Effector memory CD4-positive, alpha-beta T cell (primary cell): ENCODE data around the gene DENR.
A peak's percentile ranks its signal among the peaks of the same experiment; 100 is the strongest.
"Not testable (repeated sequence)": the region's sequence is repeated elsewhere in the genome, so short reads cannot be mapped to it uniquely, and the experiment has no call there.

ENCODE experiments used
- DNase-seq, 3 donors: peaks; one replicate each; pipeline ENCODE4 v3.0.0-alpha.2; 2020
- H3K27ac ChIP-seq: 2 replicates; pipeline ENCODE4 v1.7.0; 2013; ENCODE audit warnings: mild to moderate bottlenecking, low read length, moderate library complexity; ENCODE audit not compliant: insufficient read depth, poor library complexity, severe bottlenecking
- H3K27me3 ChIP-seq: replicated peaks from 2 replicates; pipeline ENCODE4 v1.7.0; 2013; ENCODE audit warnings: mild to moderate bottlenecking, low read length; ENCODE audit not compliant: insufficient read depth, control insufficient read depth, poor library complexity, severe bottlenecking
- H3K36me3 ChIP-seq: 2 replicates; pipeline ENCODE4 v1.7.0; 2013; ENCODE audit warnings: mild to moderate bottlenecking, low read length, moderate library complexity; ENCODE audit not compliant: control insufficient read depth, insufficient read depth
- H3K4me1 ChIP-seq: 2 replicates; pipeline ENCODE4 v1.7.0; 2013; ENCODE audit warnings: low read length, mild to moderate bottlenecking; ENCODE audit not compliant: control insufficient read depth, insufficient read depth, poor library complexity, severe bottlenecking
- H3K4me3 ChIP-seq: 2 replicates; pipeline ENCODE4 v1.7.0; 2013; ENCODE audit warnings: low read length, low read depth, mild to moderate bottlenecking; ENCODE audit not compliant: insufficient read depth, poor library complexity, severe bottlenecking
- H3K9me3 ChIP-seq: 2 replicates; pipeline ENCODE4 v1.7.0; 2013; ENCODE audit warnings: mild to moderate bottlenecking, low read length, moderate library complexity; ENCODE audit not compliant: control insufficient read depth
- total RNA-seq, 3 donors: gene quantifications; one replicate each; lab custom pipeline; 2026; lab: John Stamatoyannopoulos, UW

The DENR gene, protein sequence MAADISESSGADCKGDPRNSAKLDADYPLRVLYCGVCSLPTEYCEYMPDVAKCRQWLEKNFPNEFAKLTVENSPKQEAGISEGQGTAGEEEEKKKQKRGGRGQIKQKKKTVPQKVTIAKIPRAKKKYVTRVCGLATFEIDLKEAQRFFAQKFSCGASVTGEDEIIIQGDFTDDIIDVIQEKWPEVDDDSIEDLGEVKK
- 46.7 to 69.5 (median 54.4) reads per million in 3 donors for total RNA-seq

DNA sequence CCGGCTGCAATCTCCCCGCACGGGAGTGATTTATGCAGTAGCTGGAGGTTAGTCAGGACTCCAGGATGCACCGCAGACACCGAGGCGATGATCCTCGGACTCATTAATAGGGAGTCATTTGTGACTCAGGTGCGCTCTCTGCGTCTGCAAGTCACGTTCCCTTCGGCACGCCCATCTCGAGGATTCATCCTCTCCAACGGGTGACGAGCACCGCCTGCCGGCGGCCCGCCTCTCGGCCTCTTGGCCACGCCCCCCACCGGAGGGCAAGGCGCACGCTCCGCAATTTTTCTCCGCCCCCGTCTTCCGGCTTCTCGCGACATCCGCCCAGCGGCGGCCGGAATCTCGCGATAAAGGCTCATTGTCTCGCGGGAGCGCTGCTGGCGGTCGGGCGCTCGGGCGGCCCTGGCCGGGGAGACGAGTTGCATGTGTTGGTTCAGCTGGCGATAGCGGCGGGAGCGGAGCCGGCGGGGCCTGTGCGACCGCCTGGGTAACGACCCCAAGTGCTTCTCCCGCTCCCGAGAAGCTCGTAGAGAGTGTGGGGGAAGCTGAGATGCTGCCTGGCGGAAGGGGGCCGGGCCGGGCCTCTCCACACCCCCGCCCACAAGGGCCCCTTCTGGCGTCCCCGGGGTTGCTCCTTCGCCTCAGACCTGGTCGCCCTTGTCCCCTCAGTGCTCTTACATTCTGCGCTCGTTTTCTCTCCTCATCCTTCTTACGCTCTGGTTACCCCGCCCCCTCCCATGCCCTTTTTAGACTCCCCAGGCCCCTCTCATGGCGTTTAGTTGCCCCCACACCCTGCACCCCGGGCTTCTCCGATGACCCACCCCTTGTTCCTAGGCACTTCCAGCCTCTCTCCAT is at the start of gene DENR:
Gene DENR, plus strand, starts transcription at position 361 of the 855 bp plus-strand sequence. CDS start 878 bp downstream, outside the sequence.
- Histone ChIP-seq H3K27me3 (no peaks in the 10 kb centered on the region), H3K36me3 (peaks cover 21% of the 10 kb centered on the region), H3K4me3 (peak within 1 kb of the TSS; percentile 71), H3K4me1 (peaks cover 8% of the 10 kb centered on the region), H3K9me3 (no peaks in the 10 kb centered on the region), H3K27ac (peak within 1 kb of the TSS; percentile 84)
- peak; percentile 98 to 99 (median 99) for DNase-seq

DNA sequence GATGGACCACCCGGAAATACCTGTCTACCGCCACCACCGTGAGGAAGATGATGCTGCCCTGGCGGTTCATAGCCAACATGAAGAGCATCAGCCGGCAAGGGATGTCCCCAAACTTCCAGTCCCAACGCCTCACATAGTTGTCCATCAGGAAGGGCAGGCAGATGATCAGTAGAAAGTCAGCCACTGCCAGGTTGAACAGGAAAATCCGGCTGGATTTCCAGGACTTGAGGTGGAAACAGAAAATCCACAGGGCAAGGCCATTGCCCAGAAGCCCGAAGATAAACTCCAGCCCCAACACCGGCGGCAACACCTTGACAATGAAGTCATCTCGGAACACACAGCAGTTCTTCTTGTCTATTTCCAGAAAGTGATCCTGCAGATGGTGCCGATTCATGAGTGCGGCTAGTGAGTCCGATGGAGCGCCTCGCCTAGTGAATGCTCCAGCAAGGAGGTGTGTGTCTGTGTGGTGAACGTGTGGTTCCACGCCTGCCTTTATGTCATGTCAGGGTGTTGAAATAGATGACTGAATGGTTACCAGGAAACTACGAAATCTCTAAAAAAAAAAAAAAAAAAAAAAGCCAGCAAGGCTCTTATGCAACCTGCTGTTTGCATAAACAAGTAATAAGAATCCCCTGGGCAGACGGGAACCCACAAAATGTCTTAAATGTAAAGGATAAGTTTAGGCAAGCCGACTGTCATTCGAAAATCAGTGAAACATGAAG is 49.6 kb upstream of the DENR start, which contains the start of gene HCAR2:
Gene HCAR2, minus strand, starts transcription at position 468 of the 722 bp plus-strand sequence. Its CDS starts 74 bp downstream, at position 394.
- not testable (repeated sequence) for DNase-seq, H3K27ac ChIP-seq, H3K9me3 ChIP-seq, H3K27me3 ChIP-seq, H3K36me3 ChIP-seq, H3K4me3 ChIP-seq, H3K4me1 ChIP-seq

DNA sequence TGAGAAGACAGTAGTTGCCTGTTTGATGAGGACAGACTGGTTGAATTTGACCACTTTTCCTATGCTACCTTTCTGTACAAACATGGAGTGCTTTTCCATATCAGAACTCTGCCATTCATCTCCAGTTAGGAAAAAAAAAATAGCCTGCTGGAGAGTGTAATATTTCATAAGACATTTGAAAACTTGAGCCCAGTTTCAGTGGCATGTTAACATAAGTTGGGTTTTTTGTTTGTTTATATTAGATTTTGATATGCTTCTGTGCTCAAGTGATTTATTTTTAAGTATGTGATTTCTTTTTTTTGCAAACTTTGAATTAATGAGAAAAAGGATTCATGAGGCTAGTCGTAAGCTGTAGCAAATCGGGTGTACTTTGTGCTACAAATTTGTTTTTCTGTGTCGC is 48.8 kb upstream of the DENR start:
- not testable (repeated sequence) for H3K4me3 ChIP-seq, DNase-seq, H3K27ac ChIP-seq, H3K27me3 ChIP-seq, H3K9me3 ChIP-seq, H3K36me3 ChIP-seq, H3K4me1 ChIP-seq

DNA sequence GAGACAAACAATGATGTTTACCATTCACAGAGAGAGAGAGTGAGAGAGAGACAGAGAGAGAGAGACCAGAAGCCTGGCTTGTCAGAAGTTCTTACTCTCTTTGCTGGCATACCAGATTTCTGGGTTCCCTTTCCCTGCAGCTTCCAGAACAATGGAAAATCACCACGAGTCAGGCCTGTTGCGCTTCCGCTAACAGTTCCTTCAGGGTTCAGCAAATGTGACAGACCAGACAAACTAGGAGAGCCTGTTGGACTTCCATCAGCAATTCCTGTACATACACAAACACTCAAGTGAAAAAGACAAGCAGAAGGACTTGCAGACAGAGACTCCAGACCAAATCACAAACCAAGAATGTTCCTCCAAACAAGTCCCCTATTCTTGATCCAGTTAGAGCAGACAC is 43.3 kb upstream of the DENR start:
- not testable (repeated sequence) for DNase-seq, H3K36me3 ChIP-seq, H3K27me3 ChIP-seq, H3K4me1 ChIP-seq, H3K4me3 ChIP-seq, H3K27ac ChIP-seq, H3K9me3 ChIP-seq

DNA sequence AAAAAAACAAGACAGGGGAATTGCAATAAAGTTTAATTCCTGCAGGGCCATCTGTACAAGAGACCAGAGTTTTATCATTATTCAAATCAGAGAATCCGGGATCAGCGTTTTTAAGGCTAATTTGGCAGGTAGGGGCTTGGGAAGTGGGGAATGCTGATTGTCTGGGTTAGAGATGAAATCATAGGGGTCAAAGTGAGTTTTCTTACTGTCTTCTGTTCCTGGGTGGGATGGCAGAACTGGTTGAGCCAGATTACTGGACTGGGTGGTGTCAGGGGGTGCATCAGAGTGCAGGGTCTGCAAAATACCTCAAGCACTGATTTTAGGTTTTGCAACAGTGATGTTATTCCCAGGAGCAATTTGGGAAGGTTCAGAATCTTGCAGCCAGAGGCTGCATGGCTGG is 42.3 kb upstream of the DENR start:
- not testable (repeated sequence) for DNase-seq, H3K4me1 ChIP-seq, H3K27ac ChIP-seq, H3K27me3 ChIP-seq, H3K36me3 ChIP-seq, H3K4me3 ChIP-seq, H3K9me3 ChIP-seq

DNA sequence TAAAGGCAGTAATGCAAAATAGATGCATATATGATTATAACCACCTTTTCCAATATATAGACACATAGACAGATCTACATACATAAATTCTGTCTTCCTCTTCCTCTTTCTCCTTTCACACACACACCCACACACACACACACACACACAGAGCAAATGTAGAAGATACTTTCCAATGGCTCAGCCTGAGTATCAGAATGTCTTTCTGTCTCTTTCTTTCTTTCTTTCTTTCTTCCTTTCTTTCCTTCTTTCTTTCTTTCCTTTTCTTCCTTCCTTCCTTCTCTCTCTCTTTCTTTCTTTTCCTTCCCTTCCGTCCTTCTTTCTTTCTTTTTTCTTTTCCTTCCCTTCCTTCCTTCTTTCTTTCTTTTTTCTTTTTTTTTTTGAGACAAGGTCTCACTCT is 41.4 kb upstream of the DENR start:
- H3K27me3 ChIP-seq, H3K4me1 ChIP-seq, H3K36me3 ChIP-seq, H3K9me3 ChIP-seq, DNase-seq, H3K4me3 ChIP-seq, H3K27ac ChIP-seq: not testable (repeated sequence)

DNA sequence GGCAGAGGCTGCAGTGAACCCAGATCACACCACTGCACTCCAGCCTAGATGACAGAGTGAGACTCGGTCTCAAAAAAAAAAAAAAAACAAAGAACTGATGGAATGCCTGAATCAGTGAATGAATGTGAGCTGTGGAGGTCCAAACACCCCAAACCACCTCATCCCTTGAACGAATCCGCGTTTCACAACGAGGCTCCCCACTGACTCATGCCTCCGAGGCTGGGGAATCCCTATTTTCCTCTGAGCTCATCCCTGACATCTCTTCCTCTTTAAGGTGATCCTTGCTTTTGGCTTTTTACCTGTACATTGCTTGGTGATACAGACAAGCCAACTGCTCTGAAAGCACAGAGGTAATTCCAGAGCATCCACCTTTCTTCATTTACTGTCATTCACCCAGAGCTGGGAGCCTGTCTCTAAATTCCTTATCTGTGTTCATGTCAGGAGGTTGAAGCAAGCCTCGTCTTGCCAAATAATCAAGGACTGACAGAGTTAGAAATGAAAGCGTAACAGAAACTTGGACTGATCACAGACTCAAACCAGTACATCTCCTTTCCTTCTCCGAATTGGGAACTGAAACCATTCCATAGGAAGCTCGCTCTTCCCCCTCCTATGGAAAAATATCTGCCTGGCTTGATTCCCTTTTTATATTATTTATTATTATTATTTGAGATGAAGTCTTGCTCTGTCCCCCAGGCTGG is 39.0 kb upstream of the DENR start:
- H3K9me3 ChIP-seq, H3K4me1 ChIP-seq, H3K27ac ChIP-seq, H3K4me3 ChIP-seq, DNase-seq, H3K36me3 ChIP-seq, H3K27me3 ChIP-seq: not testable (repeated sequence)

DNA sequence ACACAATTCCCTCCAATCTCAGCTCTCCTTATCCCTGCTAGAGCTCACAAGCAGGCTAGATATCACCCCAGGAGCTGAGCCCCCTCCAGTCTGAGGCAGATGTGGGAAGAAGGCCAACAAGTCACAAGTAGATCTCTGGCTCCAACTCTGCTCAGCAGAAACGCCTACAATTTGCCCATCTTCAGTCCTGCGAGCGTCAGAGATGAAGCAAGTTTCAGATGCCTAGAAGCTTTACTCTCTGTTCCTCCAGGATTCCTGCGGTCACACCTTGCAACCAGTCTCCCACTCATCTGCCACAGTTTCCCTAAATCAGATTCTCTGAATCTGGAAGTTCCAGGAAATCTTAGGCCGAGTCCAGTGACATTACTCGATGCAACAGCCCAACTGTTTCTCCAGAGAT is 37.4 kb upstream of the DENR start:
- H3K36me3 ChIP-seq, H3K4me1 ChIP-seq, H3K27me3 ChIP-seq, H3K27ac ChIP-seq, H3K4me3 ChIP-seq, DNase-seq, H3K9me3 ChIP-seq: not testable (repeated sequence)

DNA sequence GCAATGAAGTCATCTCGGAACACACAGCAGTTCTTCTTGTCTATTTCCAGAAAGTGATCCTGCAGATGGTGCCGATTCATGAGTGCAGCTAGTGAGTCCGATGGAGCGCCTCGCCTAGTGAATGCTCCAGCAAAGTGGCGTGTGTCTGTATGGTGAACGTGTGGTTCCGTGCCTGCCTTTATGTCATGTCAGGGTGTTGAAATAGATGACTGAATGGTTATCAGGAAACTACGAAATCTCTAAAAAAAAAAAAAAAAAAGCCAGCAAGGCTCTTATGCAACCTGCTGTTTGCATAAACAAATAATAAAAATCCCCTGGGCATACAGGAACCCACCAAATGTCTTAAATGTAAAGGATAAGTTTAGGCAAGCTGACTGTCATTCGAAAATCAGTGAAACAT is 36.0 kb upstream of the DENR start, which contains the start of gene HCAR3:
Gene HCAR3, minus strand, starts transcription at position 154 of the 400 bp plus-strand sequence. Its CDS starts 74 bp downstream, at position 80.
- not testable (repeated sequence) for DNase-seq, H3K4me1 ChIP-seq, H3K4me3 ChIP-seq, H3K36me3 ChIP-seq, H3K9me3 ChIP-seq, H3K27me3 ChIP-seq, H3K27ac ChIP-seq
